Neuronal stem cell (in vitro differentiated cells): ENCODE data around the gene DNHD1.

Experiments
- DNase-seq: peaks from one replicate; pipeline ENCODE4 v3.0.0-alpha.2; 2013; ENCODE audit warnings: low spot score
- H2AFZ ChIP-seq: one replicate; pipeline ENCODE4 v1.6.1; 2013; ENCODE audit warnings: mild to moderate bottlenecking, low read length, inconsistent platforms
- H2AK5ac ChIP-seq: 2 replicates; pipeline ENCODE4 v1.6.1; 2013; ENCODE audit warnings: low read depth, mild to moderate bottlenecking, inconsistent platforms, low read length, moderate library complexity, mixed read lengths
- H2BK120ac ChIP-seq: 2 replicates; pipeline ENCODE4 v1.6.1; 2013; ENCODE audit warnings: low read depth, mild to moderate bottlenecking, inconsistent platforms, low read length, moderate library complexity, mixed read lengths
- H2BK12ac ChIP-seq: one replicate; pipeline ENCODE4 v1.6.1; 2013; ENCODE audit warnings: low read length, inconsistent platforms
- H2BK15ac ChIP-seq: 2 replicates; pipeline ENCODE4 v1.6.1; 2013; ENCODE audit warnings: mild to moderate bottlenecking, low read length, inconsistent platforms, mixed read lengths
- H2BK5ac ChIP-seq: one replicate; pipeline ENCODE4 v1.6.1; 2013; ENCODE audit warnings: inconsistent platforms, mild to moderate bottlenecking, low read length, moderate library complexity
- H3K14ac ChIP-seq: one replicate; pipeline ENCODE4 v1.6.1; 2013; ENCODE audit warnings: low read length, inconsistent platforms
- H3K18ac ChIP-seq: 2 replicates; pipeline ENCODE4 v1.6.1; 2013; ENCODE audit warnings: low read length, inconsistent platforms
- H3K23ac ChIP-seq: 2 replicates; pipeline ENCODE4 v1.6.1; 2013; ENCODE audit warnings: low read depth, mild to moderate bottlenecking, mixed read lengths, low read length, inconsistent platforms; ENCODE audit not compliant: poor library complexity
- H3K27ac ChIP-seq: replicated peaks from 3 replicates; pipeline ENCODE4 v1.5.1; 2013; ENCODE audit warnings: low read length, inconsistent platforms
- H3K27me3 ChIP-seq, 3 experiments: 2 replicates each; pipeline ENCODE4 v1.6.1; 2013; ENCODE audit warnings: low read length in 3 of 3, mild to moderate bottlenecking in 2 of 3, inconsistent platforms in 1 of 3, low read depth in 1 of 3, mixed read lengths in 1 of 3, moderate library complexity in 1 of 3; ENCODE audit not compliant: control insufficient read depth in 3 of 3, insufficient read depth in 3 of 3
- H3K36me3 ChIP-seq, 2 donors: replicated peaks in 1 of 2; 2 replicates each; pipeline ENCODE4 v1.6.1; 2013; ENCODE audit warnings: low read length in 2 of 2; ENCODE audit not compliant: control insufficient read depth in 2 of 2, insufficient read depth in 2 of 2
- H3K4ac ChIP-seq: 2 replicates; pipeline ENCODE4 v1.6.1; 2013; ENCODE audit warnings: inconsistent platforms, mild to moderate bottlenecking, low read length, moderate library complexity
- H3K4me1 ChIP-seq, 2 donors: 1 replicate in 1 of 2; 2 replicates in 1 of 2; pipeline ENCODE4 v1.6.1; 2013; ENCODE audit warnings: low read length in 2 of 2, low read depth in 1 of 2; ENCODE audit not compliant: control insufficient read depth in 2 of 2, insufficient read depth in 1 of 2
- H3K4me2 ChIP-seq: one replicate; pipeline ENCODE4 v1.6.1; 2013; ENCODE audit warnings: mild to moderate bottlenecking, low read length, inconsistent platforms; ENCODE audit not compliant: insufficient read depth, poor library complexity, severe bottlenecking
- H3K4me3 ChIP-seq, 2 donors: 2 replicates each; pipeline ENCODE4 v1.5.1; 2013; ENCODE audit warnings: low read length in 2 of 2, mild to moderate bottlenecking in 2 of 2, inconsistent platforms in 1 of 2, moderate library complexity in 1 of 2
- H3K79me1 ChIP-seq: one replicate; pipeline ENCODE4 v1.6.1; 2013; ENCODE audit warnings: low read depth, mild to moderate bottlenecking, inconsistent platforms, low read length, moderate library complexity
- H3K9ac ChIP-seq: one replicate; pipeline ENCODE4 v1.6.1; 2013; ENCODE audit warnings: mild to moderate bottlenecking, low read depth, low read length, inconsistent platforms; ENCODE audit not compliant: poor library complexity
- H3K9me3 ChIP-seq, 2 donors: replicated peaks in 1 of 2; 2 replicates each; pipeline versions ENCODE3 to v1.6.1; 2013; ENCODE audit warnings: low read length in 2 of 2, mild to moderate bottlenecking in 2 of 2, inconsistent platforms in 1 of 2, low read depth in 1 of 2, mixed read lengths in 1 of 2, moderate library complexity in 1 of 2; ENCODE audit not compliant: control insufficient read depth in 2 of 2, insufficient read depth in 1 of 2
- H4K8ac ChIP-seq: one replicate; pipeline ENCODE4 v1.6.1; 2013; ENCODE audit warnings: low read depth, mild to moderate bottlenecking, inconsistent platforms, low read length, moderate library complexity
- H4K91ac ChIP-seq: one replicate; pipeline ENCODE4 v1.6.1; 2013; ENCODE audit warnings: low read length, low read depth, mild to moderate bottlenecking, inconsistent platforms; ENCODE audit not compliant: poor library complexity
- WGBS, 2 donors: extraction: QIAGEN DNeasy Blood & Tissue Kit; methylation state at CpG; one replicate each; pipeline ENCODE4 v1.1.7; 2013; ENCODE audit warnings: missing lambda C conversion rate in 2 of 2, mixed read lengths in 1 of 2; ENCODE audit not compliant: insufficient read length in 2 of 2, insufficient replicate concordance in 1 of 2; ENCODE audit errors: extremely low coverage in 2 of 2; 5-methylcytosine and 5-hydroxymethylcytosine counted together

Gene DNHD1

DNA sequence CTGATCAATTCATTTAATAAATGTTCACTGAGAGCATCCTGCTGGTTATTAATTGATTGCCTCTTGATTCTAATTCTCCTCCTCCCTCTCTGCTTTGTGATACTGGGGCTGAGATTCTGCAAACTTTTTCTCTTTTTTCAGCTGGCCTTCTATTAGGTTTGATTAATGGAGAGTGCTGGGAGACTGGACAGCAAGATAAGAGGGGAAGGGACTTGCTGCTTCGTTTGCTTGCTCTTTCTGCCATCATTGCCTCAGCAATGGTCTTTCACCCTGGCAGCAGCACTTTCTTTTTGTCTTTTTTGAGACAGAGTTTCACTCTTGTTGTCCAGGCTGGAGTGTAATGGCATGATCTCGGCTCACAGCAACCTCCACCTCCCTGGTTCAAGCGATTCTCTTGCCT lies 7.1 kb downstream of the DNHD1 start:
- Histone ChIP-seq H2AK5ac (no peak overlapping the region), H3K36me3 (peaks cover 3 to 32% of the 10 kb centered on the region in 2 donors), H2BK15ac (no peak overlapping the region), H3K4me3 (no peak overlapping the region), H3K27me3 (no peaks in the 10 kb centered on the region), H3K4me2 (no peak overlapping the region), H3K18ac (no peak overlapping the region), H3K4ac (no peak overlapping the region), H2BK12ac (no peak overlapping the region), H3K23ac (no peak overlapping the region), H2BK120ac (no peak overlapping the region), H3K27ac (no peak overlapping the region), H3K9me3 (no peaks in the 10 kb centered on the region), H3K79me1 (no peaks in the 10 kb centered on the region), H4K91ac (no peak overlapping the region), H3K4me1 (no peaks in the 10 kb centered on the region), H2BK5ac (no peak overlapping the region), H4K8ac (no peak overlapping the region), H3K14ac (no peak overlapping the region), H3K9ac (no peak overlapping the region), H2AFZ (no peak overlapping the region)
- no peak for DNase-seq
- no CpG with 5 or more reads among the region's 3 CpGs for WGBS, 2 donors

DNA sequence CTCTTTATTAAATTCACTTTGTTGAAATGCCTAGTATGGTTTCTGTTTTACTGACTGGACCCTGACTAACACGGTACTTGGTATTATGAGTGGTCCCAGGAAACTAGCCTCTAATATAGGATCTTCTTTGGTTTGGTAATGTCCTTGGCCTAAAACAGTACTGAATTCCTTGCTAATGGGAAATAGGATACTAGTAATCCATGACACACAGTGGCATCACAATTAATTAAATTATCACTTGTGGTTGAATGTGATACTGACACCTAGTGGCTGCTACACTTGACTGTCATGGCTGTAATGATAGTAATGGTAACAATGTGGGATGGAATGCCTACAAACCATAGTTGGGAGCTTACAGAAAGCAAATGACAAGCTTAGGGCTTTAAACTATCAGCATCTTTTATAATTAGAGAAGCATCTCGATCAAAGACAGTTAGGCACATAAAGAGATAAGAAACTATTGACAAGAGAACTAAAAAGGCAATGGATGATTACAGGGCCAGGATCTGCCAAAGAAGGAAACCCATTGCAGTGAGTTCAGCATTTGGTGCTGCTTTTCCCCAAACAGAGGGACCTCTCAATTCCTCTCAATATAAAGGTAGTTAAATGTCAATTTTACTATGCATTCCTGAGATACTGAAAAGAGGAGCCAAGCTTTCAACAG lies 8.6 kb downstream of the DNHD1 start:
- Histone ChIP-seq H3K9me3 (no peaks in the 10 kb centered on the region), H2BK5ac (no peak overlapping the region), H3K4ac (no peak overlapping the region), H3K23ac (no peak overlapping the region), H3K27ac (no peak overlapping the region), H3K4me3 (no peak overlapping the region), H3K79me1 (no peaks in the 10 kb centered on the region), H3K4me1 (no peaks in the 10 kb centered on the region), H2BK120ac (no peak overlapping the region), H3K36me3 (peaks cover 3 to 40% of the 10 kb centered on the region in 2 donors), H3K18ac (no peak overlapping the region), H2BK12ac (no peak overlapping the region), H4K8ac (no peak overlapping the region), H3K4me2 (no peak overlapping the region), H2AFZ (no peak overlapping the region), H4K91ac (no peak overlapping the region), H3K14ac (no peak overlapping the region), H3K27me3 (no peaks in the 10 kb centered on the region), H2AK5ac (no peak overlapping the region), H3K9ac (no peak overlapping the region), H2BK15ac (no peak overlapping the region)
- WGBS, 2 donors, result no CpG with 5 or more reads among the region's 2 CpGs
- DNase-seq, result no peak

DNA sequence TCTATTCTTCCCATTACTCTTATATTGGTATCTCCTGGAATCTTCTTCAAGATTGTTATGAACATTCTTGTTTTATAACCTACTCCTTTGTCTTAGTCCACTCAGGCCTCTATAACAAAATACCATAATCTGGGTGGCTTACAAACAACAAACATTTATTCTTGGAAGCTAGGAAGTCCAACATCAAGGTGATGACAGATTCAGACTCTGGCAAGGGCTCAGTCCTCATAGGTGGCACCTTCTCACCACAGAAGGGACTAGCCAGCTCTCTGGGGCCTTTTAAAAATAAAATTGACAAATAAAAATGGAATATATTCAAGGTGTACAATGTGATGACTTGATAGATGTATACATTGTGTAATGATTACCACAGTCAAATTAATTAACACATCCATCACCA lies 19.8 kb downstream of the DNHD1 start:
- no peak overlapping the region for H3K18ac ChIP-seq
- H3K4me1 ChIP-seq, result peaks cover 0 to 2% of the 10 kb centered on the region in 2 donors
- H4K91ac ChIP-seq, result no peak overlapping the region
- H3K4ac ChIP-seq, result no peak overlapping the region
- no peak overlapping the region for H2AFZ ChIP-seq
- no peaks in the 10 kb centered on the region for H3K79me1 ChIP-seq
- no peaks in the 10 kb centered on the region for H3K27me3 ChIP-seq
- H3K9me3 ChIP-seq, result peaks cover 1 to 9% of the 10 kb centered on the region in 2 donors
- no peak overlapping the region for H3K4me2 ChIP-seq
- H2BK15ac ChIP-seq, result no peak overlapping the region
- no peak overlapping the region for H3K27ac ChIP-seq
- H4K8ac ChIP-seq, result no peak overlapping the region
- H2BK5ac ChIP-seq, result no peak overlapping the region
- no peak overlapping the region for H2BK12ac ChIP-seq
- no peak overlapping the region for H2AK5ac ChIP-seq
- H3K14ac ChIP-seq, result no peak overlapping the region
- H3K9ac ChIP-seq, result no peak overlapping the region
- DNase-seq, result no peak
- no peak overlapping the region for H3K4me3 ChIP-seq
- H3K36me3 ChIP-seq, result peaks cover 10 to 55% of the 10 kb centered on the region in 2 donors
- H2BK120ac ChIP-seq, result no peak overlapping the region
- no peak overlapping the region for H3K23ac ChIP-seq

DNA sequence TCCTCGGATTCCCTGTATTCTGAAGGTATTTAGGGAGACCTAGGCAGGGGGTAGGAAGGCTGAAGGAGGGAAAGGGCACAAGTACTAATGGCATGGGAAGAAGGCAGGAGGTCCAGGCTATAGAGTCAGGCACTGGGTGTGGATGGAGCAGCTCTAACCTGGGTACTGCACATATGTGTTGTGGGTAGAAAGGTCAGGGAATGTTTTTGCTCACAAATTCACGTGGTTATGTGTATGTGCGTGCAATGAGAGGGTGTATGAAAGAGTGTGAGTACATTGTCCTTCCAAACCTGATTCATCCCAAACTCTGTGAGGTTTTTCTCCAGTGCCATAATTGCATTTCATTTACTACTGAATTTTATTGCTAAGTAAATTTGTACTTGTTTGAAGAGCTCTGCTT lies 23.2 kb downstream of the DNHD1 start:
- WGBS, 2 donors, result no CpG with 5 or more reads among the region's 3 CpGs
- H3K23ac ChIP-seq, result no peak overlapping the region
- no peak overlapping the region for H3K18ac ChIP-seq
- H2AK5ac ChIP-seq, result no peak overlapping the region
- no peak overlapping the region for H3K4me2 ChIP-seq
- H2BK5ac ChIP-seq, result no peak overlapping the region
- no peak for DNase-seq
- H3K4ac ChIP-seq, result no peak overlapping the region
- H3K4me3 ChIP-seq, result no peak overlapping the region
- no peak overlapping the region for H3K27ac ChIP-seq
- no peaks in the 10 kb centered on the region for H3K27me3 ChIP-seq
- no peak overlapping the region for H3K9ac ChIP-seq
- no peak overlapping the region for H2BK15ac ChIP-seq
- H4K8ac ChIP-seq, result no peak overlapping the region
- no peaks in the 10 kb centered on the region for H3K79me1 ChIP-seq
- peaks cover 0 to 2% of the 10 kb centered on the region in 2 donors for H3K4me1 ChIP-seq
- no peak overlapping the region for H2BK120ac ChIP-seq
- H4K91ac ChIP-seq, result no peak overlapping the region
- H3K14ac ChIP-seq, result no peak overlapping the region
- H2AFZ ChIP-seq, result no peak overlapping the region
- peaks cover 0 to 1% of the 10 kb centered on the region in 2 donors for H3K9me3 ChIP-seq
- peaks cover 9 to 44% of the 10 kb centered on the region in 2 donors for H3K36me3 ChIP-seq
- H2BK12ac ChIP-seq, result no peak overlapping the region
